Measurements from ENCODE around the gene SERPINB7. TPM values are rescaled to one million over a fixed set of nuclear protein-coding genes. Genes with fewer than 3 reads are reported as not detected.

SERPINB7 gene
- total RNA-seq, 1 donor from 2014 or later = 18.0 TPM

DNA sequence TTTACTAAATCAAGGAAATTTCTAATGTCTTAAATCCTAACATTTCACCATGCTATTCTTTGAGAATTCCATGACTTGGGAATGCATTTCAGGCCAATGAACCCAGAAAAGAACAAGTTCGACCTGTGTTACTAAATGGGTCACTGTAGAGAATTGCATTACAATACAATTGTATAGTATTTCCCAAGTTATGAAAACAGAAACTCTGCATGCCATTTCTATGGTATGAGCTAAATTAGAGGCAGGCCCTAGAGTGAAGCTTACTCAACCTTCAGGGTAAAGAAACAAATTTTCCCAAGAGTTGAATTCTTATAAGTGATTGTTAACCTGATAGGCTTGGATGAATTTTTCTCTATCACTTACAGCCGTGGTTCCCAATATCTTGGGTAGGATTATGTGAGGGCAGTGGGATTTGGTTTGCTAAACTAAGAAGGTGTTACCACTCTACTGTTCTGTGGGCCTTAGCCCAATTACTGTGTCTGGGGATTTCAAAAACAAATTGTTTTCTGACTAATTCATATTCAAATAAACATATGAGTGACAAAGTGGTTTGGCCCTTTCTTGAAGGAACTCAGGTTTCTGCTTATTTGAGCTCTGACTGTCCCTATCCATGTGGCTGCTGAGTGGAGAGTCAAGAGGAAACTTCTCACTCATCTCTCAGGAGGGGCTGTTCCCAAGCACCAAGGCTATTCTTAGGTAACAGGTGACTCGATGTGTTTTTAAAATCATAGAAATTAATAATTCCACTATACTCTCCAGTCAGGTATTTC, 11.2 kb upstream of the SERPINB7 start:
- H3K27ac ChIP-seq (ENCODE audit: low read depth, low read length) = no peak overlapping the region
- H3K79me2 ChIP-seq (ENCODE audit: insufficient read depth, low read length) = no peaks in the 10 kb centered on the region
- Mint-ChIP-seq H3K4me1 (ENCODE audit: low read depth, unreplicated experiment) (no peaks in the 10 kb centered on the region), H3K4me3 (ENCODE audit: unreplicated experiment) (no peak overlapping the region), H3K27me3 (ENCODE audit: low read depth, unreplicated experiment) (no peaks in the 10 kb centered on the region), H3K36me3 (ENCODE audit: low read depth, unreplicated experiment) (peaks cover 6% of the 10 kb centered on the region), H3K27ac (ENCODE audit: unreplicated experiment) (no peak overlapping the region), H3K9me3 (ENCODE audit: unreplicated experiment) (peaks cover 13% of the 10 kb centered on the region)
- H3K27me3 ChIP-seq (ENCODE audit: insufficient read depth, low read length) = no peaks in the 10 kb centered on the region
- H3K9ac ChIP-seq (ENCODE audit: low read length) = no peak overlapping the region
- DNase-seq (ENCODE audit: low read depth) = no peak
- TF ChIP-seq EZH2 (IDR thresholded peaks at IDR 0.05; ENCODE audit: insufficient read depth, low read length) = no peak
- TF ChIP-seq, protein P1, sequence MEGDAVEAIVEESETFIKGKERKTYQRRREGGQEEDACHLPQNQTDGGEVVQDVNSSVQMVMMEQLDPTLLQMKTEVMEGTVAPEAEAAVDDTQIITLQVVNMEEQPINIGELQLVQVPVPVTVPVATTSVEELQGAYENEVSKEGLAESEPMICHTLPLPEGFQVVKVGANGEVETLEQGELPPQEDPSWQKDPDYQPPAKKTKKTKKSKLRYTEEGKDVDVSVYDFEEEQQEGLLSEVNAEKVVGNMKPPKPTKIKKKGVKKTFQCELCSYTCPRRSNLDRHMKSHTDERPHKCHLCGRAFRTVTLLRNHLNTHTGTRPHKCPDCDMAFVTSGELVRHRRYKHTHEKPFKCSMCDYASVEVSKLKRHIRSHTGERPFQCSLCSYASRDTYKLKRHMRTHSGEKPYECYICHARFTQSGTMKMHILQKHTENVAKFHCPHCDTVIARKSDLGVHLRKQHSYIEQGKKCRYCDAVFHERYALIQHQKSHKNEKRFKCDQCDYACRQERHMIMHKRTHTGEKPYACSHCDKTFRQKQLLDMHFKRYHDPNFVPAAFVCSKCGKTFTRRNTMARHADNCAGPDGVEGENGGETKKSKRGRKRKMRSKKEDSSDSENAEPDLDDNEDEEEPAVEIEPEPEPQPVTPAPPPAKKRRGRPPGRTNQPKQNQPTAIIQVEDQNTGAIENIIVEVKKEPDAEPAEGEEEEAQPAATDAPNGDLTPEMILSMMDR (IDR thresholded peaks at IDR 0.05; ENCODE audit: insufficient read depth, low read depth, low read length) = no peak
- H2AFZ ChIP-seq (ENCODE audit: low read depth, low read length) = no peak overlapping the region
- no peak for FAIRE-seq
- no peak overlapping the region for H3K4me2 ChIP-seq (ENCODE audit: low read length)
- H3K4me3 ChIP-seq (ENCODE audit: insufficient read depth, low read depth, low read length) = no peak overlapping the region
- H3K4me1 ChIP-seq (ENCODE audit: insufficient read depth, low read length) = peaks cover 7% of the 10 kb centered on the region
- H3K36me3 ChIP-seq (ENCODE audit: insufficient read depth, low read length) = no peaks in the 10 kb centered on the region
- no peaks in the 10 kb centered on the region for H4K20me1 ChIP-seq (ENCODE audit: insufficient read depth, low read length)
- H3K9me3 ChIP-seq (ENCODE audit: insufficient read depth, low read depth, low read length) = no peaks in the 10 kb centered on the region

DNA sequence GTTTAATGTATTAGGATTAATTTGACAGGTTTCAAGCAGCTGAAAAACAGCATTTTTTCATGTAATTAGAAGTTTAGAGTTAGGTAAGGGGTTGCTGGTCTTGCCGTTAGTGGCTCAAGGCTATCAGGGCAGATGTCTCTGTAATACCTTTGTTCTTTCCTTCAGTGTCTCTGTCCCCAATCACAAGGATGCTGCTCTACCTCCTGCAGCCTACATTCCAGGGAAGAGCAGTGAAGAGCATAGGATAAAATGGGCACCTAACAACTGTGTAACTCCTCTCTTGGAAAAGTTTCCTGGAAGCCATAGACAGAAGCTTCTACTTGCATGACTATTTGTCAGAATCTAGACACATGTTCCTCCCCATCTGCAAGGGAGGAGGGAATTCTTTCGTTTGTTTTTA, 9.4 kb upstream of the SERPINB7 start:
- Mint-ChIP-seq H3K27me3 (ENCODE audit: low read depth, unreplicated experiment) (no peaks in the 10 kb centered on the region), H3K27ac (ENCODE audit: unreplicated experiment) (no peak overlapping the region), H3K9me3 (ENCODE audit: unreplicated experiment) (peaks cover 2% of the 10 kb centered on the region), H3K4me1 (ENCODE audit: low read depth, unreplicated experiment) (no peaks in the 10 kb centered on the region), H3K36me3 (ENCODE audit: low read depth, unreplicated experiment) (peaks cover 2% of the 10 kb centered on the region), H3K4me3 (ENCODE audit: unreplicated experiment) (no peak overlapping the region)
- no peak overlapping the region for H3K27ac ChIP-seq (ENCODE audit: low read depth, low read length)
- DNase-seq (ENCODE audit: low read depth) = no peak
- no peaks in the 10 kb centered on the region for H3K9me3 ChIP-seq (ENCODE audit: insufficient read depth, low read depth, low read length)
- H4K20me1 ChIP-seq (ENCODE audit: insufficient read depth, low read length) = no peaks in the 10 kb centered on the region
- H3K4me2 ChIP-seq (ENCODE audit: low read length) = no peak overlapping the region
- H3K79me2 ChIP-seq (ENCODE audit: insufficient read depth, low read length) = no peaks in the 10 kb centered on the region
- no peaks in the 10 kb centered on the region for H3K36me3 ChIP-seq (ENCODE audit: insufficient read depth, low read length)
- H3K27me3 ChIP-seq (ENCODE audit: insufficient read depth, low read length) = no peaks in the 10 kb centered on the region
- H3K9ac ChIP-seq (ENCODE audit: low read length) = no peak overlapping the region
- H3K4me1 ChIP-seq (ENCODE audit: insufficient read depth, low read length) = peaks cover 7% of the 10 kb centered on the region
- H2AFZ ChIP-seq (ENCODE audit: low read depth, low read length) = no peak overlapping the region
- no peak overlapping the region for H3K4me3 ChIP-seq (ENCODE audit: insufficient read depth, low read depth, low read length)
- no peak for FAIRE-seq
- TF ChIP-seq, protein P1 (IDR thresholded peaks at IDR 0.05; ENCODE audit: insufficient read depth, low read depth, low read length) = no peak
- TF ChIP-seq EZH2 (IDR thresholded peaks at IDR 0.05; ENCODE audit: insufficient read depth, low read length) = no peak

GRCh38 chr18:63773551-63773950, 1.7 kb upstream of the SERPINB7 start:
- Histone ChIP-seq H3K27ac (ENCODE audit: low read depth, low read length) (no peak overlapping the region), H3K79me2 (ENCODE audit: insufficient read depth, low read length) (no peaks in the 10 kb centered on the region), H3K4me1 (ENCODE audit: insufficient read depth, low read length) (peaks cover 19% of the 10 kb centered on the region), H3K4me3 (ENCODE audit: insufficient read depth, low read depth, low read length) (no peak overlapping the region), H4K20me1 (ENCODE audit: insufficient read depth, low read length) (no peaks in the 10 kb centered on the region), H3K9ac (ENCODE audit: low read length) (no peak overlapping the region), H3K4me2 (ENCODE audit: low read length) (no peak overlapping the region), H3K27me3 (ENCODE audit: insufficient read depth, low read length) (no peaks in the 10 kb centered on the region), H3K9me3 (ENCODE audit: insufficient read depth, low read depth, low read length) (no peaks in the 10 kb centered on the region), H2AFZ (ENCODE audit: low read depth, low read length) (no peak overlapping the region), H3K36me3 (ENCODE audit: insufficient read depth, low read length) (no peaks in the 10 kb centered on the region)
- TF ChIP-seq EZH2 (IDR thresholded peaks at IDR 0.05; ENCODE audit: insufficient read depth, low read length) = no peak
- TF ChIP-seq, protein P1 (IDR thresholded peaks at IDR 0.05; ENCODE audit: insufficient read depth, low read depth, low read length) = no peak
- Mint-ChIP-seq H3K4me3 (ENCODE audit: unreplicated experiment) (no peak overlapping the region), H3K9me3 (ENCODE audit: unreplicated experiment) (no peaks in the 10 kb centered on the region), H3K4me1 (ENCODE audit: low read depth, unreplicated experiment) (peaks cover 41% of the 10 kb centered on the region), H3K27ac (ENCODE audit: unreplicated experiment) (no peak overlapping the region), H3K27me3 (ENCODE audit: low read depth, unreplicated experiment) (no peaks in the 10 kb centered on the region), H3K36me3 (ENCODE audit: low read depth, unreplicated experiment) (no peaks in the 10 kb centered on the region)
- FAIRE-seq (peak; percentile 17), DNase-seq (ENCODE audit: low read depth) (no peak)
